ENCODE measurements around the gene CHCHD3.

DNA sequence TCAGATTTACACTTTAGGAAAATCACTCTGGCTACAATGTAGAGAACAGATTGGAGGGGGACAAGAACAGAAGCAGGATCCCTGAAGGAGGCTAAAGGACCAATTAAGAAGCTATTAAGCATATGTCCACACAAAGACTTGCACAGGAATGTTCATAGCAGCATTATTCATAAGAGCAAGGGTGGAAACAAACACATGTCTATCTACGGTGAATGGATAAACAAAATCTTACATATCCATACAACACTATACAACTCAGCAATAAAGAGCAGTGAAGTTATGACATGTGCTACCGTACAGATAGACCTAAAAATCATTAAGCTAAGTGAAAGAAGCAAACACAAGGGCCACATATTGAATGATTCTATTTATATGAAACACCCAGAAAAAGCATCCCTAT is 10.4 kb downstream of the CHCHD3 start:
- TF ChIP-seq, protein P1, sequence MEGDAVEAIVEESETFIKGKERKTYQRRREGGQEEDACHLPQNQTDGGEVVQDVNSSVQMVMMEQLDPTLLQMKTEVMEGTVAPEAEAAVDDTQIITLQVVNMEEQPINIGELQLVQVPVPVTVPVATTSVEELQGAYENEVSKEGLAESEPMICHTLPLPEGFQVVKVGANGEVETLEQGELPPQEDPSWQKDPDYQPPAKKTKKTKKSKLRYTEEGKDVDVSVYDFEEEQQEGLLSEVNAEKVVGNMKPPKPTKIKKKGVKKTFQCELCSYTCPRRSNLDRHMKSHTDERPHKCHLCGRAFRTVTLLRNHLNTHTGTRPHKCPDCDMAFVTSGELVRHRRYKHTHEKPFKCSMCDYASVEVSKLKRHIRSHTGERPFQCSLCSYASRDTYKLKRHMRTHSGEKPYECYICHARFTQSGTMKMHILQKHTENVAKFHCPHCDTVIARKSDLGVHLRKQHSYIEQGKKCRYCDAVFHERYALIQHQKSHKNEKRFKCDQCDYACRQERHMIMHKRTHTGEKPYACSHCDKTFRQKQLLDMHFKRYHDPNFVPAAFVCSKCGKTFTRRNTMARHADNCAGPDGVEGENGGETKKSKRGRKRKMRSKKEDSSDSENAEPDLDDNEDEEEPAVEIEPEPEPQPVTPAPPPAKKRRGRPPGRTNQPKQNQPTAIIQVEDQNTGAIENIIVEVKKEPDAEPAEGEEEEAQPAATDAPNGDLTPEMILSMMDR (conservative IDR thresholded peaks at IDR 0.05 in 1 of 2, IDR thresholded peaks at IDR 0.05 in 1 of 2; ENCODE audit: low read depth in 1 of 2, low read length in 2 of 2): no peak
- no peak for TF ChIP-seq EZH2 (IDR thresholded peaks at IDR 0.05; ENCODE audit: low read length, missing control alignments)
